ENCODE results near the gene NOX1. TPM values are rescaled to one million over a fixed set of nuclear protein-coding genes. Genes with fewer than 3 reads are reported as not detected.
A peak's percentile ranks its signal among the peaks of the same experiment; 100 is the strongest.

Gene NOX1
- total RNA-seq, 4 donors from 2014 or later: 0.31 TPM; not detected in 3

GRCh38 chrX:100830143-100830542 lies 44.0 kb downstream of the NOX1 start:
- Histone ChIP-seq H3K4me3 (no peak overlapping the region), H3K4me1 (no peaks in the 10 kb centered on the region), H3K36me3 (peaks cover 0 to 86% of the 10 kb centered on the region in 2 donors), H3K27me3 (no peaks in the 10 kb centered on the region), H3K9me3 (no peaks in the 10 kb centered on the region), H3K27ac (no peak overlapping the region)
- TF ChIP-seq EP300 (IDR thresholded peaks at IDR 0.05) (no peak), CTCF (IDR thresholded peaks at IDR 0.05) (no peak), POLR2AphosphoS5 (IDR thresholded peaks at IDR 0.05) (no peak), POLR2A (IDR thresholded peaks at IDR 0.05) (no peak)
- ATAC-seq: no peak
- 75 to 88% methylated on average over 5 of the region's 5 CpGs for WGBS, 2 donors (ENCODE audit: low coverage in 1 of 2)

DNA sequence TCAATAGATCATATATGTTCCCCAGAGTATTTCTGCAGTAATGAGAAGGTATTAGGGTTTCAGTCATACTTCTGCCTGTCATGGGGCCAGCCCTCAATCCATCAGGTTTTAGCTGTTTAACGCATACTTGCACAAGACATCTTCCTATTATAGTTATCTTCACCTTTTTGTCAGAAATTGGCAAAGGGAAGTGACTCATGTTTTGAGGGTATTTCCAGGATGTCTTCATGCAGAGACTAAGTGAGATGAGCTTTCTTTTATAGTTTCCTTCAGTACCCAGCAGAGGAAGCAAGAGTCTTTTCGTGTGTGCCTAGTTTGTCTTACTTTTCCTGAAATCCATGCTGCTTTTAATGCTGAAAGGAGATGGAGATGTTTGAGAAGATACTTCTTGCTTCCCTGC lies 44.4 kb downstream of the NOX1 start:
- 58 to 67% methylated on average over 1 to 2 of the region's 2 CpGs for whole genome bisulfite sequencing, 2 donors (ENCODE audit: low coverage in 1 of 2)
- no peak for TF ChIP-seq POLR2AphosphoS5 (IDR thresholded peaks at IDR 0.05)
- no peak for TF ChIP-seq EP300 (IDR thresholded peaks at IDR 0.05)
- no peak for TF ChIP-seq POLR2A (IDR thresholded peaks at IDR 0.05)
- no peak for TF ChIP-seq CTCF (IDR thresholded peaks at IDR 0.05)
- Histone ChIP-seq H3K4me1 (no peaks in the 10 kb centered on the region), H3K27ac (no peak overlapping the region), H3K27me3 (no peaks in the 10 kb centered on the region), H3K9me3 (no peaks in the 10 kb centered on the region), H3K36me3 (peaks cover 0 to 81% of the 10 kb centered on the region in 2 donors), H3K4me3 (no peak overlapping the region)
- ATAC-seq: no peak

GRCh38 chrX:100819837-100820666 lies 54.1 kb downstream of the NOX1 start, which contains the start of gene CSTF2:
Gene CSTF2, plus strand, starts transcription at chrX:100820391. Its CDS starts 26 bp downstream, at chrX:100820417.
- Histone ChIP-seq H3K36me3 (peaks cover 0 to 17% of the 10 kb centered on the region in 2 donors), H3K4me1 (peaks cover 0 to 4% (median 0%) of the 10 kb centered on the region in 3 donors), H3K4me3 (peak within 1 kb of the TSS; percentile 50 to 60), H3K9me3 (no peaks in the 10 kb centered on the region), H3K27me3 (no peaks in the 10 kb centered on the region), H3K27ac (peak within 1 kb of the TSS in 3 of 4 donors; percentile 64 to 78 (median 67))
- 0 to 26% methylated on average over 2 to 6 of the region's 49 CpGs for WGBS, 2 donors (ENCODE audit: low coverage in 1 of 2)
- TF ChIP-seq POLR2AphosphoS5 (IDR thresholded peaks at IDR 0.05) (no peak), CTCF (IDR thresholded peaks at IDR 0.05) (peak in 2 of 4 experiments; percentile 29 to 30), POLR2A (IDR thresholded peaks at IDR 0.05) (no peak)
- peak; percentile 97 for ATAC-seq

DNA sequence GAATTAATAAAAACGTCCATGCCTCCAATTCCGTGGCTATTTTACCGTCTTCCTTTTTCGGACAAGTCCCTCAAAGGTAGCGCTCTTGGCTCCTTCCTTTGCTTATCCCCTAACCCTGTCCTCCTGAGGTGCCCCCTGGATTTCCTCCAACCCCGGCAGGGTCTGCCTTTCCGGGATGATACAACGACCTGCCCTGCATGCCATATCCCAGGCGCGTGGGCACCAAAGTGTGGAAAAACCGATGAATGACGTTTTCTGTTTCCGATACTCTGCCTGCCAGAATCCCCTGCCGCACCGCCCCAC lies 54.7 kb downstream of the NOX1 start:
- WGBS, 2 donors (ENCODE audit: low coverage in 1 of 2): 3 to 55% methylated on average over 5 to 6 of the region's 15 CpGs
- H3K4me3 ChIP-seq: peak overlapping the region; percentile 50 to 60
- H3K27ac ChIP-seq: peak overlapping the region in 3 of 4 donors; percentile 64 to 78 (median 67)
- TF ChIP-seq POLR2A (IDR thresholded peaks at IDR 0.05): no peak
- no peak for TF ChIP-seq EP300 (IDR thresholded peaks at IDR 0.05)
- TF ChIP-seq POLR2AphosphoS5 (IDR thresholded peaks at IDR 0.05): no peak
- TF ChIP-seq CTCF (IDR thresholded peaks at IDR 0.05): no peak
- peaks cover 0 to 15% of the 10 kb centered on the region in 2 donors for H3K36me3 ChIP-seq
- H3K9me3 ChIP-seq: no peaks in the 10 kb centered on the region
- H3K4me1 ChIP-seq: peaks cover 0 to 4% (median 0%) of the 10 kb centered on the region in 3 donors
- H3K27me3 ChIP-seq: peaks cover 4% of the 10 kb centered on the region
- ATAC-seq: no peak

GRCh38 chrX:100817340-100817739 lies 56.8 kb downstream of the NOX1 start:
- Histone ChIP-seq H3K27me3 (peaks cover 9% of the 10 kb centered on the region), H3K4me1 (peaks cover 0 to 4% (median 0%) of the 10 kb centered on the region in 3 donors), H3K9me3 (no peaks in the 10 kb centered on the region), H3K36me3 (no peaks in the 10 kb centered on the region), H3K4me3 (no peak overlapping the region), H3K27ac (no peak overlapping the region)
- ATAC-seq: no peak
- WGBS, 2 donors (ENCODE audit: low coverage in 1 of 2): 40 to 75% methylated on average over 1 to 2 of the region's 2 CpGs
- TF ChIP-seq EP300 (IDR thresholded peaks at IDR 0.05) (no peak), CTCF (IDR thresholded peaks at IDR 0.05) (no peak), POLR2A (IDR thresholded peaks at IDR 0.05) (no peak), POLR2AphosphoS5 (IDR thresholded peaks at IDR 0.05) (no peak)

Data from gastroesophageal sphincter (tissue), 4 donors.